AG08396 (cell line): Measurements from ENCODE around the gene BMERB1.
"Not testable (repeated sequence)": the region's sequence is repeated elsewhere in the genome, so short reads cannot be mapped to it uniquely, and the experiment has no call there.

Source experiments
- DNase-seq: peaks from one replicate; pipeline ENCODE4 v3.0.0; 2012; ENCODE audit warnings: low spot score, mixed read lengths

Gene BMERB1

DNA sequence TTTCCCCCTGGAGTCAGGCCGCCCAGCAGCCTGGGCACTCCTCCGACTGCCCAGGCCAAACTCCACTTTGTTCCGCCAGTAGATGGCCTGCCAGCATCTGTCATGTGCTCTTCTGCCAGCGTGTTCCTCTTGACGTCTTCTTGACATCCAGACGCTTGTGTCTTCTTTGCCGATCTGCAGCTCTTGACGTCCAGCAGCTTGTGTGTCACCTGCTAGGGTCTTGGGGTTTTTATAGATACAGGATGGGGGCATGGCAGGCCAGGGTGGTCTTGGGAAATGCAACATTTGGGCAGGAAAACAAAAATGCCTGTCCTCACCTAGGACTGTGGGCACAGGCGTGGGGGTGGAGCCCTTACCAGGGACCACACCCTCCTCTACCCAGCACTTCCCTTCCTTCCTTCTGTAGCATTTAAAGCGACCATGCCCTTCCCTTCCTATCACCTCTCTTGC lies 88.7 kb downstream of the BMERB1 start:
- no peak for DNase-seq

- DNase-seq: no peak
Measured at GRCh38 chr16:15523939-15524338, 89.6 kb downstream of the BMERB1 start.

GRCh38 chr16:15524966-15525365 lies 90.6 kb downstream of the BMERB1 start:
- no peak for DNase-seq

GRCh38 chr16:15526097-15526496 lies 91.7 kb downstream of the BMERB1 start:
- DNase-seq: no peak

- DNase-seq: no peak
Measured at GRCh38 chr16:15526731-15527130, 92.3 kb downstream of the BMERB1 start.

DNA sequence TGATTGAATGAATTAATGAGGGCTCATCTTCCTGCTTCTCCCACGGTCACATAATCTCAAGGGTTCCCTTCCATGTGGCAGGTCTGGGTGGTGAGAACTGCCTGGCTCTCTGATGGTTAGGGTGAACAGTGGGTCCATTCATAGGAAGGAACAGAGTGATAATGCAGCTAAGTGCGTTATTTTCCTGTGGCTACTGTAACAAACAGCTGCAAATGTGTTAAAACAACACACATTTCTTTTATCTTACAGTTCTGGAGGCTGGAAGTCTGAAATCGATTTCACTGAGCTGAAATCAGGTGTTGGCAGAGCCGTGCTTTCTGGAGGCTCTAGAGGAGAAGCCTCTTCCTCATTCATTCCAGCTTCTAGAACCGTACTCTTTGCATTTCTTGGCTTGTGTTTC lies 95.3 kb downstream of the BMERB1 start:
- no peak for DNase-seq

DNA sequence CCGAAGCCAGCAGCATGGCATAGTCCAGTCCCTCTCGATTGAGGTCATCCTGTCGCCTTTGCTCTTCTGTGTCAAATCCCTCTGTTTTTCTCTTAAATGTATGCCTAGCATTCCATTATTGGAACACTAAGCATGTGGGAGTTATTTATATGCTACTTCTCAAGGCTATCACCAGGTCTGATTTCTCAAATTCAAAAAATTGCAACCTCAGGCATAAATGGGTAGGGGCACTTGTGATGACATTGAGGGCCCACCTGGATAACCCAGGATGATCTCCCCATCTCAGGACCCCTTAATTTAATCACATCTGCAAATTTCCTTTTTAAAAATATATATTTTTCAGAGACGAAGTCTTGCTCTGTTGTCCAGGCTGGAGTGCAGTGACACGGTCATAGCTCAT lies 95.7 kb downstream of the BMERB1 start:
- DNase-seq: no peak

DNA sequence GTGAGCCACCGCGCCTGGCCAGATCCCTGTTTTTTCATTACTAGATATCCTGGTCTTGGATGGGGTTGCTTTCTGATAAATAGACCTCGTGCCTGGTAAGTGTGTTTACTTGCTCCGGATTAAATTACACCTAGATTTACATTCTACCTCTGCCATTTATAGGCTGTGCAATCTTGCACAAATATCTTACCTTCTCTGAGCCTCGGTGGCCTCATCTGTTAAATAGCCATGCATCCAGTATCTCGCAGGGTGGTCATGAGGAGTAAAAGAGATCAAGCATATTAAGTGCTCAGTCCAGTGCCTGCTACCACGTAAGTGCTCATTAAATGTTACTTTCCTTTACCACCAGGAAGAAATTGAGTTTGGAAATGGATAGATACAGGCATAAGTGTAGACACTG lies 98.4 kb downstream of the BMERB1 start:
- no peak for DNase-seq

DNA sequence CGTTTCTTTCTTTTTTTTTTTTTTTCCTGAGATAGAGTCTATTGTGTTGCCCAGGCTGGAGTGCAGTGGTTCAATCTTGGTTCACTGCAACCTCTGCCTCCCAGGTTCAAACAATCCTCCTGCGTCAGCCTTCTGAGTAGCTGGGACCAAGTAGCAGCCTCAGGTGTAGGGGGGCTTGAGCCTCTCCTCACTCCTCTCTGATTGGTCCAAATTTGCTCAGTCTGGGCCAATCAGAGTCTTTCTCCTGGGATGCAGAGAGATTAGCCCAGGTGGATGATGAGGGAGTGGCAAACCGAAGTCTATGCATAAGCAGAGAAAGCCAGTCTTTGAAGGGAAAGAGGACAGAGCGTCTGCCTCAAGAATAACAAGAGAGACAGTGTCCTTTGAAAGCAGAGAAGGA lies 99.0 kb downstream of the BMERB1 start:
- no peak for DNase-seq

- DNase-seq: no peak
Measured at GRCh38 chr16:15535772-15536171, 101.4 kb downstream of the BMERB1 start.

DNA sequence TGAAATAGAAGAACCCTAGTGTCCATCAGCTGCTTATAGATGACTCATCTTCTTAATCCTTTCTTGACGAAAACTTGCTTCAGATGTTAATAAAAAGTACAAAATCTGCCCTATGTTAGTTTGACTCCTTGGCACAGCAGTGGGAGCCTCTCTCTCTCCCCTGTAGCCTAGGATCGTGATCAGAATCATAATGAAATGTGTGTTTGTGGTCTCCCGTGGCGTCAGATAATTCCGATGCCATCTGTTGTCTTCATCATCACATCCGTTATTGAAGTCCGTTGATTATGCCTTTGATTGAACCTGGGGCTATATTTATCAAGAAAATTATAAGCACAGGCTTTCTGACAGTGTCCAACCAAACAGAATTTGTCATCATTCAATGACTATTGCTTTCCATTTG lies 102.5 kb downstream of the BMERB1 start:
- no peak for DNase-seq

DNA sequence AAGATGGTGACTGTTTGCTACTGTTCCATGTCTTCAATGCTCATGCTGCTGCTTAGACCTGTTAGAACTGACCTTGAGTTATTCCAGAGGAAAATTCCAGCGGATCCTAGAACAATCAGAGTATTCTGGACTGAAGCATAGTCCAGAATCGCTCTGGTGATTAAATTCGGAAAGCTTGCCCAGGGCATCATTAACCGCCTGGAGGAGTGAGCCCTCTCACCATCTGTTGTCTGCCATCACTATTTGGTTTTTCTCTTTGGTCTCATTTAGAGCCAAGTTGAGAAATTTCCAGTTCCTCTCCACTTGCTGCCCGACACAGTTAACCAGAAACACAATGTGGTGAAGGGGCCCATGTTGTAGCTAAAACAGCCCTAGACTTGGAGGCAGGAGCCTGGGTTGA lies 104.1 kb downstream of the BMERB1 start:
- no peak for DNase-seq

- DNase-seq: no peak
Measured at GRCh38 chr16:15539197-15539596, 104.8 kb downstream of the BMERB1 start.

DNA sequence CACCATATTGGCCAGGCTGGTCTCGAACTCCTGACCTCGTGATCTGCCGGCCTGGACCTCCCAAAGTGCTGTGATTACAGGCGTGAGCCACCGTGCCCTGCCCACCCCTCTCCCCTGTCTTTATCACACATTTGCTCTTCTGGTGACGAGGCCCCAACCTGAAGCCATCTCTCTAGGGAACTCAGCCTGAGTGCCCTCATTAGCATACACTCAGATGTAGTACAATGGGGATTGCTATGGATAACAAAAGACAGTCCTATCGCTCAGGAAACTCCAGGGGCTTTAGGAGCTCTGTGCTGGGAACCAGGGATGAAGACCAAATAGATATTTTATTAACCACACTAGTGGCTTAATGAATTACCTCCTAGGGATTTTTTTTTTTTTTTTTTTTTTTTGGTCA lies 107.9 kb downstream of the BMERB1 start:
- no peak for DNase-seq

DNA sequence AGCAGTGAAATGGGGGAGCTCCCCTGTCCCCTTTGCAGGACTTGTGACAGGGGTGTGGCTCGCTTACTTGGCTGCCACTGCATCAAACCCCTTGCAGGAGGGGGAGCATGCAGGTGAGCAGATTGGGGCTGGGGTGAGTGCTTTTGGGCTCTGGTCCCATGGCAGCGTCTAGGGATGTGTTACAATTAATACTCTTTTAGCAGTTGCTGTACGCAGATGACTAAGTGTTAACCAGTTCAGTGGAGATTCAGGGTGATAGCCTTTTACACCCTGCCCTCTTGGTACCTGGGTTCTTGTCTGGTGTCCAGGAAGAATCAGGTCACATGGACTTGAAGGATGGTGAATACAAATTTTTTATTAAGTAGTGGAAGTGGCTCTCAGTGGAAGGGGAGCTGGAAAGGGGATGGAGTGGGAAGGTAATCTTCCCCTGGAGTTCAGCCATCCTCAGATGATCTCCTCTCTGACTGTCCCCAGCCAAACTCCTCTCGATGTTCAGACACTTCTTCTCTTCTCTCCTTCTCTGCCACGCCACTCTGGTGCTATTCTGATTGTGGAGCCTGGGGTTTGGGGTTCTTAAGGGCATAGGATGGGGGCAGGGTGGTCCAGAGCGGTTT lies 108.5 kb downstream of the BMERB1 start:
- no peak for DNase-seq

GRCh38 chr16:15544405-15544804 lies 110.0 kb downstream of the BMERB1 start:
- no peak for DNase-seq

- no peak for DNase-seq
Measured at GRCh38 chr16:15545544-15545943, 111.2 kb downstream of the BMERB1 start.

DNA sequence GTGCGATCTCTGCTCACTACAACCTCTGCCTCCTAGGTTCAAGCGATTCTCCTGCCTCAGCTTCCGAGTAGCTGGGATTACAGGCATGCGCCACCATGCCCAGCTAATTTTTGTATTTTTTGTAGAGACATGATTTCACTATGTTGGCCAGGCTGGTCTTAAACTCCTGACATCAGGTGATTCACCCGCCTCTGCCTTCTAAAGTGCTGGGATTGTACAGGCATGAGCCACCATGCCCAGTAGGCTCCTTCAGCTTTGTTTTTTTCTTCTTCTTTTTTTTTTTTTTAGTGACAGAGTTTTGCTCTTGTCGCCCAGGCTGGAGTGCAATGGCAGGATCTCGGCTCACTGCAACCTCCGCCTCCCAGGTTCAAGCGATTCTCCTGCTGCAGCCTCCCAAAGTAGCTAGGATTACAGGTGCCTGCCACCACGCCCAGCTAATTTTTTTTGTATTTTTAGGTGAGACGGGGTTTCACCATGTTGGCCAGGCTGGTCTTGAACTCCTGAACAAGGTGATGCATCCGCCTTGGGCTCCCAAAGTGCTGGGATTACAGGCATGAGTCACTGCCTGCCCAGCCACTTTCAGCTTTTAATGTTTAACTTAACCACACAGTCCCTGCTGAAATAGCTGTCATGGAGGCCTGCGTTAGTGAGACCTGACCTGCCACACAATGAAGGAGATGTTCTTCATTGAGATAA lies 112.8 kb downstream of the BMERB1 start:
- not testable (repeated sequence) for DNase-seq

GRCh38 chr16:15547768-15548096 lies 113.3 kb downstream of the BMERB1 start:
- no peak for DNase-seq

DNA sequence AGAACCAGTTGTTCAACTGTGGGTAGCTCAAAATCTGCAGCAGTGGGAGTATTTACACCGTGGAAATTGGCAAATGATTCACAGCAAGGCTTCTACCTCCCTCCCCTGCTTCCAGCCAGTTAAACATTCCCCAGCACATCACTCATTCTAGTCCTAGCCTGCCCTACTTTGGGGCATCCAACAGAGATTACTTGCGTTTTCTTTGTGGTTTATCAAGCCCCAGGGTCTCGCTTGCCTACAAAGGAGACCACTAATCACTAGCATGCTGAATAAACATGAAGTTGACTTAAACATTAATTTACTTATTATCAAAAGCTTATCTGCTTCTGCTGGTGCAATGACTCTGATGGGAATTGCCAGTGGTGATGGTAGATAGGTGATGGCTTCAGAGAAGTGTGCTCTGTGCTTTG lies 114.1 kb downstream of the BMERB1 start:
- DNase-seq: no peak

DNA sequence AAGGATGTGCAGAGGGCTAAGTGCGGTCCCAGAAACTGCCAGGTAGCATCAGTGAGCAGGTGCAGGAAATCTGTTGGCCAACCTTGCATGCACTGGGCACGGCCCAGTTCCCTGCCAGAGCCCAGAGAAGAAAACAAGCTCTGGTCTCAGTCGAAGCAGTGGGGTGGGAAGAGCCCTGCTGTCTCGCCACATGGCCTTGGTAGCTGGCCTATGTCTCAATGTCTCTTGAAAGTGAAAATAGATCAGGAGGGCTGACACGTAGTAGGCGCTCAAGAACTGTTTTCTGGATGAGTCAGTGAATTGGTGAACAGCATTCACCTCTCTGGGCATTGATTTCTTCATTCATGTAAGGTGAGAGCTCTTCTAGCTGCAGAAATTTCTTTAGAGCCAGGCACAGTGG lies 118.1 kb downstream of the BMERB1 start:
- DNase-seq: no peak

DNA sequence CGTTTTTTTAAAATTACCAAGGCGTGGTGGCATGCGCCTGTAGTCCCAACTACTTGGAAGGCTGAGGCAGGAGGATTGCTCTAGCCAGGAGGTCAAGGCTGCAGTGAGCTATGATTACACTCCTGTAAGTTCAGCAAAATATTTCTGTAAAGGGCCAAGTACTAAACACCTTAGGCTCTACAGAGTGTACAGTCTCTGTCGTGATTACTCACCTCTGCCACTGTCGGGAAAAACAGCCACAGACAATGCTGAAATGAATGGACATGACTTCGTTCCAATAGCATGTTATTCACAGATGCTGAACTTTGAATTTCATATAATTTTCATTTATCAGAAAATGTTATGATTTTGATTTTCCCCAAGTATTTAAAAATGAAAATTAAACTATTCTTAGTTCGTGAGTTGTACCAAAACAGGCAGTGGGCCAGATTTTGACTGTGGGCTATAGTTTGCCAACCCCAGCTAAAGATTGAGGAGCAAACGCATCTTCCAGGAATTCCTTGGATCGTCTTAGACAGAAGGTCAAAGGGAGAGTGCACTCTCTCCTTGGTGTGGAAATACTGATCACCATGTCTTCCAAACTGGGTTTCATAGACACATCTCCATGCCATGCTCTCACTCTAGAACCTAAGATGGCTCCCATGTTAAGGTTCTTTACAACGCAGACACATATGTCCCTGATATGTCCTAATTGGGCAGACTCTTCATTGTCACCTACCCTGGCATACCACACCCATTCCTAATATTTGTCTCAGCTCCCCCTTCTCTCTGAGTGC lies 119.1 kb downstream of the BMERB1 start:
- no peak for DNase-seq

GRCh38 chr16:15556130-15556529 lies 121.7 kb downstream of the BMERB1 start:
- no peak for DNase-seq
